Anterior cingulate cortex (tissue), 58 donors: ENCODE measurements around the gene JUND.

ENCODE experiments used
- DNase-seq, 58 donors: peaks; one replicate each; lab custom pipeline; 2025; lab: John Stamatoyannopoulos, UW

JUND gene

DNA sequence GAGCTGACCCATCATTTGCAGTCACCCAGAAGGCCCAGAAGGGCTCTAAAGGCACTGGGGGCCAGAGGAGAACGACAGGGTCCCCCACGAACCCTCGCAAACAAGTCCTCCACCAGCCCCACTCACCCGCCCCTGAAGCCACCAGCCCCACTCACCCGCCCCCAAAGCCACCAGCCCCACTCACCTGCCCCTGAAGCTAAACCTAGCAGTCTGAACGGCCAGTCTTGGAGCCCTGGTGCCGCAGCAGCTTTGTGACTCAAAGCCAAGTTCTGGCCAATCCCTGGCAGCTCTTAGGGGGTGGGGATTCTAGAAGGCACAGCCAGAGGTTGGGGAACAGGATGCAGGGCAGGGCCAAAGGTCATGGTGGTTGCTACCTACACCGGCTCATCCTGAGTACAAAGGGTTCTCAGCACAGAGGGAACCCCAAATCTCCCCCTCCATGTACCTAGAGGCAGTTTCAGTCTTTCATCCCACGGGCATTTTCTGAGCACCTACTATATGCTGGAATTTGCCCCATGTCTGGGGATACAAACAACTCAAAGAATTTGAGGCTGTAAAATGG lies 7.1 kb downstream of the JUND start, which contains the start of gene IQCN:
TSS of gene IQCN (minus strand) at position 234 of the 562 bp plus-strand sequence. CDS start 4,974 bp downstream, outside the sequence.
- DNase-seq = peak in 1 of 58 donors; percentile 19

- no peak for DNase-seq
These were observed 7.7 kb downstream of the JUND start for GRCh38 chr19:18273561-18274218.

DNA sequence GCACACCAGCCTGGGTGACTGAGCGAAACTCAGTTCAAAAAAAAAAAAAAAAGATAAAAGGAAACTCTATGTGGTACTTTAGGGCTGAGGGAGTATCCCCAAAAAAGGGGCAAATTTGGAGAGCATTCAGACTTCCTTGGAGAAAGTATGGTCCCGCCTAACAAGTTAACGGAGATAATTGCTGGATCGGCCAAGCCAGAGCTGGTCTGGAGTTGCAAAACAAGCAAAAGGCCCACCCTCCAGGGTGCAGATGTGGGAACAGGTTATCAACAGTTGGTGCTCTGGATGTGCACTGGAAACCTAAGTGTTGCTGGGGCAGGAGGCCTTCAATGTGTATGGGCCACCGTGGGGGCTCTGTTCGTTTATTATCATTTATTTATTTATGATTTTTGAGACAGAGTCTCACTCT lies 10.0 kb downstream of the JUND start:
- no peak for DNase-seq

- no peak for DNase-seq
These were observed 11.1 kb downstream of the JUND start for GRCh38 chr19:18270326-18270725.

DNA sequence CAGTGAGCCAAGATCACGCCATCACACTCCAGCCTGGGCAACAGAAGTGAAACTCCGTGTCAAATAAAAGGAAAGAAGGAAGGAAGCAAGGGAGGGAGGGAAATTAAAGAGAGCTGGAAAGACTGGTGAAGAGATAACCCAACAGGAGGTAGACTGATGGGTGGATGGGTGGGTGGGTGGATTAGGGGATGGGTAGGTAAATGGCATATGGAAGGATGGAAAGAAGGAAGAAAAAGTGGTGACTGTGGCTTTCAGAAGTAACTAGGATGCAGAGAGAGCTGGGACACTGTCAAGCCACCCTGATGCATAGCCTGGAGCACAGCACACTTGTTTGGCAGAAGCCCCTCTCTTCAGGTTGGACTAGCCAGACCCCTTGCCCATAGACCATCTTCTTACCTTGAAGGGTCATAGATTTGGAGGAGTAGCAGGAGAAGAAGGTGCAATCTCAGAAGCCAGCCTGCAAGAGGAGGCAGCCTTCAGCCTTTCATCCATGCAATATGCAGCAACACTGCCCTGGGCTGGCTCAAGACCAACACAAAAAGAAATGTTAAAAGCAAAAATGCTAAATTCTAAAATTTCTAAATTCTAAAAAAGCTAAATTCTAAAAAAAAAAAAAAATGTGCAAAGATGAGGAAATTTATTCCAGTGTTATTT lies 12.2 kb downstream of the JUND start:
- no peak for DNase-seq

GRCh38 chr19:18266771-18267686 lies 14.4 kb downstream of the JUND start:
- no peak for DNase-seq

GRCh38 chr19:18265582-18265981 lies 15.8 kb downstream of the JUND start:
- no peak for DNase-seq

- DNase-seq = no peak
These were observed 16.4 kb downstream of the JUND start for GRCh38 chr19:18264971-18265540.

DNA sequence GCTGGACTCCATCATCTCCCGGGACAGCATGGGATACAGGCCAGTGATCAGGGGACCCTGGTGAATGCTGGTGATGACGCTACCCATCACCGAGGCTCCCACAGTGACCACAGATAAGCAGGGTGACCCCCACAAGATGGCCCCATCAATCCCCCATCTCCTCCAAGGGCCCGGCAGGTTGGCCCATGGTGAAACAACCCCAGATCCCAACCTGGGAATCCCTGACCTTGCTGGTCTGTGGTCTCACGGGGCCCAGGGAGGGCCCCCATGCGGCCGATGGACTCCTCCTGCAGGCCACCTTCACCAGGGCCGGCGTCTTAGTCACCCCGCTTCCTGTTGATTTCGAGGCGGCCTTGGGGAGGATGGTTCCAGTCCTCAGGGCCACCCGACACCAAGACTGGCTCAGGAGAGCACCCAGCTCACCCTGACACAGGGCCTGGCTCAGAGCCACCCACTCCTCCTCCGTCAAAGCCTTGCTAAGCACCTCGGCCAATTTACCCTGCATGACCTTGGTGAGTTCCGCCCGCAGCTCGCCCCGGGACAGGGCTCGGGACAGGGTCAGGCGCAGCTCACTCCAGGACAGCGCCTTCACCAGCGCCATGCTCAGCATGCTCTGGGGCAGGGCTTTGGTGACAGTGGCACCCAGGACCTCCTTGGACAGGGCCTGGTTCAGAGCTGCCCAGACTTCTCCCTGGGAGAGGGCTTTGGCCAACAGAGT lies 17.1 kb downstream of the JUND start:
- no peak for DNase-seq

GRCh38 chr19:18263324-18264136 lies 17.9 kb downstream of the JUND start:
- no peak for DNase-seq

DNA sequence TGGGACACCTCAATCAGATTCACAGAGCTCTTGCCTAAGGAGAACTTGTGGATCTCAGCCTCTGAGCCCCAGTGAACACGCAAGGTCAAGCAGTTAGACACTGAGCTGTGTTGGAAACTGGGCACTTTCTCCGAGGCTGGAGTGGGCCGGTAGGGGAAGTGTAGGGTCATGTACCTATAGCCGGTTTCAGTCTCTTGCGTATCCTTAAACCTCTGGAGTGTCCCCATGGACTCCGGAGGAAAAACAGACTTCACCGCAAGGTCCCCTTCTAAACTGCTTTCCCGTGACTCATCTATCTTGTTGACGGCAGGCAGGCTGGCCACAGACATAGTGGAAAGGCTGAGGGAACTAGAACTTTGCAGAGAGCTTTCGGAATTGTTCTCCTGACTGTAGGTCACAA lies 18.5 kb downstream of the JUND start:
- no peak for DNase-seq

- DNase-seq = no peak
These were observed 19.3 kb downstream of the JUND start for GRCh38 chr19:18262144-18262543.

DNA sequence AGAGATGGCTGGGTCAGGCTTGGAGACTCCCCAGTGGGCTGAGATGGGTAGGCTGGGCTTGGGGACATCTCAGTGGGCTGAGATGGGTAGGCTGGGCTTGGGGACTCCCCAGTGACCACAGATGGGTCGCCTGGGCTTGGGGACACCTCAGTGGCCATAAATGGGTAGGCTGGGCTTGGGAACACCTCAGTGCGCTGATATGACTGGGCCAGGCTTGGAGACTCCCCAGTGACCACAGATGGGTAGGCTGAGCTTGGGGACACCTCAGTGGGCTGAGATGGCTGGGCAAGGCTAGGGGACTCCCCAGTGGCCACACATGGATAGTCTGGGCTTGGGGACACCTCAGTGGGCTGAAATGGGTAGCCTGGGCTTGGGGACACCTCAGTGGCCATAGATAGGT lies 19.9 kb downstream of the JUND start:
- DNase-seq = no peak

- DNase-seq = no peak
These were observed 21.5 kb downstream of the JUND start for GRCh38 chr19:18259893-18260292.

GRCh38 chr19:18257503-18258470 lies 23.6 kb downstream of the JUND start:
- no peak for DNase-seq

DNA sequence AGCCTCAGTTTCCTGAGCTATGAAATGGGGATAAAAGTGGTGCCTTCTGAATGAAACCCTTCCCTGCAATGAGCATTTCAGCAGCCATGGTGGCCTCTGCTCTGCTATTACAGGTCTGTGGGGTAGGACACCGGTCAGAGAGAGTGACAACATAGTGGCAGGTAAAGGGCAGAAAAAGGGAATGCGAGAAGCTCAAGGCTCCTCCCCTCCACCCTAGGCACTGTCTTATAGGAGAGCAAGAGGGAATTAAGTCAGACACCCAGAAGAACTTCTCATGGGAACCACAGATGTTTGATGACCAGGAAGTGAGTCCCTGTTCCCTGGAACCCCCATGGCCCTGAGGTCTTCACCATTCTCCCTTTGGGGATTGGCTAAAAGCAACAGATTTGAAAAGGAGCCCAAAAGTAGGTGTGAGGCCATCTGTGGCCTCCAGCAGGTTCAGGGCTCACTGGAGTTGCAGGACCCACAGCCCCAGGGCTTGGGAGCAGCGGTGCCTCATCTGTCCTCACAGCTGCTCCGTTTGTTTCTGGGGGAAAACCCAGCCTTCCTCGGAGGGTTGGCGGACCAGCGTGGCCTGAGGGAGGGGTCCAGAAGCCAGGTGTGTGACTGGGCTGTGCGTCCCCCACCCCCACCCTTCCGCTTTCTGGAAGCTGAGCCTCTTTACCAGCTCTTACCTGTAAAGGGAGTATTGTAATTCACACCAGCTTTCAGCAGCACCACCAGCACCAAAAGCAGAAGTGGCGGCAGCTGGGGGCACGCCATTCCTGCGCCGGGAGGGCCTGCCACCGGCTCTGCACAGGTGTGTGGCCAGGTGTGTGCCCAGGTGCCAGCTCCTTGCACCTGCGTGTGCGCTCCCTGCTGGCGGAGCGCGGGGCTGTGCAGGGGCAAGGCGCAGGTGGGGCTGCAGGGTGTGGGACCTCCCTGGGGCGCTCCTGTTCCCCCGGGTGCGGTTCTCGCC lies 26.6 kb downstream of the JUND start:
- DNase-seq = no peak

DNA sequence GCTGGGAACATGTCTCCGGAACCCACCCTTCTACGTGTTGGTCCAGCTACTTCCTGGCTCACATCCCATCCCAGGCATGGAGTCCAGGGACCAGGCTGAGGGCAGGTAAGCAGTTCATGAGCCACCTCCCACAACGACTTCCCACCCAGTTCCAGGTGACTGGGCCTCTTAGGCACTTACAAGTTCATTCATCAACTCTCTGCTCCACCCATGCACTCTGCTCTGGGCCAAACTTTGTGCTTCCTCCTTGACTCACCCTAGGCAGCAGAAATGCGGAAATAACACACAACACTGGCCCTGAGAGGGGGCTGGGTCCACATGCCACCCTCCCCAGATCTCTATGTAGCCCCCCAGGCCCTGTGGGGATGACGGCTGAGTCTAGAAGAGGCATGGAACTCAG lies 27.7 kb downstream of the JUND start:
- DNase-seq = peak in 1 of 58 donors; percentile 9
